ENCODE results near the gene CCDC188. TPM values are rescaled to one million over a fixed set of nuclear protein-coding genes. Genes with fewer than 3 reads are reported as not detected.
A peak's percentile ranks its signal among the peaks of the same experiment; 100 is the strongest.

The CCDC188 gene
- total and polyA plus RNA-seq, 9 of the 15 experiments (the other 6 are each of a cell fraction or from before 2014, with no cell fraction given), result not detected

GRCh38 chr22:20116951-20117632, 33.8 kb downstream of the CCDC188 start, which contains the start of gene TRMT2A (continued):
- TF ChIP-seq CTCF (IDR thresholded peaks at IDR 0.05 in 2 of 3, conservative IDR thresholded peaks at IDR 0.05 in 1 of 3; ENCODE audit: insufficient read depth in 2 of 3, low read depth in 1 of 3, low read length in 3 of 3), result peak; percentile 56 to 62 (median 57); a peak in 4 of 6 replicates
- TF ChIP-seq ZC3H4 (CRISPR knock-in tag; IDR thresholded peaks at IDR 0.05; ENCODE audit: borderline replicate concordance), result no peak
- TF ChIP-seq STAT5A (IDR thresholded peaks at IDR 0.05; ENCODE audit: borderline replicate concordance, low read length), result peak; percentile 78; the same call in 1 of the 2 replicates
- TF ChIP-seq ELK3 (CRISPR knock-in tag; IDR thresholded peaks at IDR 0.05), result no peak
- TF ChIP-seq ZC3H8 (IDR thresholded peaks at IDR 0.05), result peak; percentile 79; the same call in 1 of the 2 replicates
- TF ChIP-seq PHTF2 (CRISPR knock-in tag; IDR thresholded peaks at IDR 0.05), result no peak
- TF ChIP-seq GABPB2 (CRISPR knock-in tag; conservative IDR thresholded peaks at IDR 0.05), result no peak; the same call in 1 of the 2 replicates
- TF ChIP-seq ILK (tag; IDR thresholded peaks at IDR 0.05; ENCODE audit: borderline replicate concordance, low read depth), result no peak
- peak; percentile 97 for TF ChIP-seq MXI1 (IDR thresholded peaks at IDR 0.05; ENCODE audit: low read depth, low read length)
- TF ChIP-seq ZNF77 (CRISPR knock-in tag; IDR thresholded peaks at IDR 0.05), result no peak
- no peak for TF ChIP-seq TOE1 (IDR thresholded peaks at IDR 0.05; ENCODE audit: borderline replicate concordance)
- TF ChIP-seq TOE1 (CRISPR knock-in tag; IDR thresholded peaks at IDR 0.05; ENCODE audit: borderline replicate concordance, low read depth), result no peak
- TF ChIP-seq ZNF347 (CRISPR knock-in tag; IDR thresholded peaks at IDR 0.05; ENCODE audit: low read depth), result no peak
- peak; percentile 100 for TF ChIP-seq MYC (IDR thresholded peaks at IDR 0.05; ENCODE audit: low read depth, low read length)
- no peak; the same call in 1 of the 2 replicates for TF ChIP-seq MYC (CRISPR knock-in tag; IDR thresholded peaks at IDR 0.05; ENCODE audit: borderline replicate concordance, low read depth)
- TF ChIP-seq HNRNPLL (IDR thresholded peaks at IDR 0.05; ENCODE audit: low read depth, low read length, poor library complexity, severe bottlenecking), result peak; percentile 77
- peak; percentile 90 for TF ChIP-seq POLR2A (conservative IDR thresholded peaks at IDR 0.05)
- no peak for TF ChIP-seq ZNF766 (CRISPR knock-in tag; conservative IDR thresholded peaks at IDR 0.05)
- TF ChIP-seq RUNX1 (IDR thresholded peaks at IDR 0.05; ENCODE audit: low read depth), result no peak
- peak in 1 of 2 experiments; percentile 84; a peak in 2 of 4 replicates for TF ChIP-seq SRF (CRISPR knock-in tag; IDR thresholded peaks at IDR 0.05)
- TF ChIP-seq U2AF2 (optimal IDR thresholded peaks at IDR 0.05; ENCODE audit: low read depth, low read length), result no peak
- TF ChIP-seq MCM2 (IDR thresholded peaks at IDR 0.05; ENCODE audit: low read depth), result no peak
- TF ChIP-seq ZNF444 (CRISPR knock-in tag; IDR thresholded peaks at IDR 0.05), result no peak
- no peak for TF ChIP-seq GABPB1 (CRISPR knock-in tag; IDR thresholded peaks at IDR 0.05)
- peak; percentile 99 for TF ChIP-seq HMGXB4 (CRISPR knock-in tag; IDR thresholded peaks at IDR 0.05)
- no peak for TF ChIP-seq XRCC4 (IDR thresholded peaks at IDR 0.05; ENCODE audit: extremely low read depth, insufficient read depth, insufficient read length)
